ENCODE measurements around the gene CDH24.
A peak's percentile ranks its signal among the peaks of the same experiment; 100 is the strongest.

The CDH24 gene

GRCh38 chr14:23056956-23057756 is at the start of gene CDH24:
Gene CDH24, minus strand, starts transcription at chr14:23057520. Its CDS starts 1,787 bp downstream, at chr14:23055733.
- H3K36me3 Mint-ChIP-seq (ENCODE audit: low read depth) = peaks cover 41% of the 10 kb centered on the region
- H3K9me3 Mint-ChIP-seq = no peaks in the 10 kb centered on the region
- H3K4me3 Mint-ChIP-seq = peak within 1 kb of the TSS; percentile 82
- DNase-seq = peak; percentile 77
- H3K27me3 Mint-ChIP-seq = peaks cover 4% of the 10 kb centered on the region
- peak within 1 kb of the TSS; percentile 82 for H3K27ac Mint-ChIP-seq
- peaks cover 20% of the 10 kb centered on the region for H3K4me1 Mint-ChIP-seq (ENCODE audit: low read depth)

- no peaks in the 10 kb centered on the region for H3K4me1 Mint-ChIP-seq (ENCODE audit: low read depth)
- H3K27ac Mint-ChIP-seq = no peak overlapping the region
- no peaks in the 10 kb centered on the region for H3K9me3 Mint-ChIP-seq
- H3K27me3 Mint-ChIP-seq = no peaks in the 10 kb centered on the region
- H3K36me3 Mint-ChIP-seq (ENCODE audit: low read depth) = no peaks in the 10 kb centered on the region
- DNase-seq = no peak
- H3K4me3 Mint-ChIP-seq = no peak overlapping the region
These were observed 49.4 kb upstream of the CDH24 start for GRCh38 chr14:23106747-23107045.

GRCh38 chr14:23105348-23105824 is 48.1 kb upstream of the CDH24 start:
- Mint-ChIP-seq H3K9me3 (no peaks in the 10 kb centered on the region), H3K4me3 (no peak overlapping the region), H3K27me3 (no peaks in the 10 kb centered on the region), H3K36me3 (ENCODE audit: low read depth) (no peaks in the 10 kb centered on the region), H3K4me1 (ENCODE audit: low read depth) (no peaks in the 10 kb centered on the region), H3K27ac (no peak overlapping the region)
- no peak for DNase-seq

GRCh38 chr14:23104591-23105347 is 47.4 kb upstream of the CDH24 start, which contains the start of gene CIROP:
Gene CIROP, minus strand, starts transcription at chr14:23104989. Its CDS starts 69 bp downstream, at chr14:23104920.
- no peak for DNase-seq
- Mint-ChIP-seq H3K4me1 (ENCODE audit: low read depth) (no peaks in the 10 kb centered on the region), H3K36me3 (ENCODE audit: low read depth) (no peaks in the 10 kb centered on the region), H3K4me3 (no peak within 1 kb of the TSS), H3K9me3 (no peaks in the 10 kb centered on the region), H3K27ac (no peak within 1 kb of the TSS), H3K27me3 (no peaks in the 10 kb centered on the region)

GRCh38 chr14:23104070-23104590 is 46.8 kb upstream of the CDH24 start:
- Mint-ChIP-seq H3K27ac (no peak overlapping the region), H3K27me3 (no peaks in the 10 kb centered on the region), H3K9me3 (no peaks in the 10 kb centered on the region), H3K4me3 (no peak overlapping the region), H3K36me3 (ENCODE audit: low read depth) (peaks cover 5% of the 10 kb centered on the region), H3K4me1 (ENCODE audit: low read depth) (peaks cover 1% of the 10 kb centered on the region)
- DNase-seq = no peak

GRCh38 chr14:23103581-23103980 is 46.3 kb upstream of the CDH24 start:
- peaks cover 11% of the 10 kb centered on the region for H3K36me3 Mint-ChIP-seq (ENCODE audit: low read depth)
- H3K9me3 Mint-ChIP-seq = no peaks in the 10 kb centered on the region
- peaks cover 2% of the 10 kb centered on the region for H3K4me1 Mint-ChIP-seq (ENCODE audit: low read depth)
- no peak overlapping the region for H3K4me3 Mint-ChIP-seq
- H3K27me3 Mint-ChIP-seq = no peaks in the 10 kb centered on the region
- DNase-seq = no peak
- no peak overlapping the region for H3K27ac Mint-ChIP-seq

GRCh38 chr14:23102801-23103200 is 45.5 kb upstream of the CDH24 start:
- no peak for DNase-seq
- peaks cover 18% of the 10 kb centered on the region for H3K36me3 Mint-ChIP-seq (ENCODE audit: low read depth)
- H3K4me1 Mint-ChIP-seq (ENCODE audit: low read depth) = peaks cover 8% of the 10 kb centered on the region
- H3K27ac Mint-ChIP-seq = no peak overlapping the region
- no peaks in the 10 kb centered on the region for H3K27me3 Mint-ChIP-seq
- no peak overlapping the region for H3K4me3 Mint-ChIP-seq
- H3K9me3 Mint-ChIP-seq = no peaks in the 10 kb centered on the region

GRCh38 chr14:23101986-23102625 is 44.8 kb upstream of the CDH24 start:
- Mint-ChIP-seq H3K27me3 (no peaks in the 10 kb centered on the region), H3K4me1 (ENCODE audit: low read depth) (peaks cover 15% of the 10 kb centered on the region), H3K27ac (no peak overlapping the region), H3K4me3 (no peak overlapping the region), H3K9me3 (no peaks in the 10 kb centered on the region), H3K36me3 (ENCODE audit: low read depth) (peaks cover 25% of the 10 kb centered on the region)
- no peak for DNase-seq

- peaks cover 22% of the 10 kb centered on the region for H3K4me1 Mint-ChIP-seq (ENCODE audit: low read depth)
- no peaks in the 10 kb centered on the region for H3K27me3 Mint-ChIP-seq
- H3K36me3 Mint-ChIP-seq (ENCODE audit: low read depth) = peaks cover 32% of the 10 kb centered on the region
- H3K27ac Mint-ChIP-seq = no peak overlapping the region
- H3K4me3 Mint-ChIP-seq = no peak overlapping the region
- H3K9me3 Mint-ChIP-seq = no peaks in the 10 kb centered on the region
- DNase-seq = no peak
These were observed 44.1 kb upstream of the CDH24 start for GRCh38 chr14:23101213-23101970.

GRCh38 chr14:23099212-23099861 is 42.0 kb upstream of the CDH24 start:
- H3K36me3 Mint-ChIP-seq (ENCODE audit: low read depth) = peaks cover 32% of the 10 kb centered on the region
- no peak overlapping the region for H3K4me3 Mint-ChIP-seq
- no peak overlapping the region for H3K27ac Mint-ChIP-seq
- no peaks in the 10 kb centered on the region for H3K27me3 Mint-ChIP-seq
- H3K9me3 Mint-ChIP-seq = no peaks in the 10 kb centered on the region
- no peak for DNase-seq
- H3K4me1 Mint-ChIP-seq (ENCODE audit: low read depth) = peaks cover 24% of the 10 kb centered on the region

- Mint-ChIP-seq H3K9me3 (no peaks in the 10 kb centered on the region), H3K27ac (peak overlapping the region; percentile 41), H3K4me1 (ENCODE audit: low read depth) (peaks cover 33% of the 10 kb centered on the region), H3K4me3 (no peak overlapping the region), H3K27me3 (no peaks in the 10 kb centered on the region), H3K36me3 (ENCODE audit: low read depth) (peaks cover 40% of the 10 kb centered on the region)
- no peak for DNase-seq
These were observed 40.5 kb upstream of the CDH24 start for GRCh38 chr14:23097786-23098185.

- H3K4me1 Mint-ChIP-seq (ENCODE audit: low read depth) = peaks cover 48% of the 10 kb centered on the region
- DNase-seq = peak; percentile 90
- no peak within 1 kb of the TSS for H3K27ac Mint-ChIP-seq
- no peaks in the 10 kb centered on the region for H3K27me3 Mint-ChIP-seq
- no peaks in the 10 kb centered on the region for H3K9me3 Mint-ChIP-seq
- H3K36me3 Mint-ChIP-seq (ENCODE audit: low read depth) = peaks cover 60% of the 10 kb centered on the region
- H3K4me3 Mint-ChIP-seq = no peak within 1 kb of the TSS
These were observed 38.1 kb upstream of the CDH24 start, which contains the start of gene C14orf119 for GRCh38 chr14:23095196-23096108. Gene C14orf119, plus strand, starts transcription at chr14:23095505. Its CDS starts 2,154 bp downstream, at chr14:23097659.

Measured in activated T-cell treated with anti-CD3 and anti-CD28 coated beads, Interleukin-2, amount 50 U/mL, for 24 hours (primary cell).